Measurements from ENCODE around the gene MAP3K5. TPM values are rescaled to one million over a fixed set of nuclear protein-coding genes. Genes with fewer than 3 reads are reported as not detected.

MAP3K5 gene
- total RNA-seq, 1 donor from 2014 or later = 6.8 TPM

GRCh38 chr6:136729832-136730231, 62.4 kb downstream of the MAP3K5 start:
- H3K9me3 ChIP-seq (ENCODE audit: control insufficient read depth in 3 of 3, low read length in 3 of 3) = no peaks in the 10 kb centered on the region
- no peaks in the 10 kb centered on the region for H3K27me3 ChIP-seq (ENCODE audit: control insufficient read depth in 3 of 3, insufficient read depth in 3 of 3, low read length in 3 of 3)
- H3K9ac ChIP-seq (ENCODE audit: low read depth in 1 of 3, low read length in 3 of 3) = no peak overlapping the region
- no peaks in the 10 kb centered on the region for H3K4me1 ChIP-seq (ENCODE audit: control insufficient read depth in 3 of 3, insufficient read depth in 3 of 3, low read length in 3 of 3)
- no peak overlapping the region for H3K4me3 ChIP-seq (ENCODE audit: low read length in 3 of 3)
- no peak overlapping the region for H3K27ac ChIP-seq (ENCODE audit: low read depth, low read length)
- no peaks in the 10 kb centered on the region for H3K36me3 ChIP-seq (ENCODE audit: control insufficient read depth in 3 of 3, insufficient read depth in 3 of 3, low read length in 3 of 3)

- Histone ChIP-seq H3K4me1 (ENCODE audit: control insufficient read depth in 3 of 3, insufficient read depth in 3 of 3, low read length in 3 of 3) (no peaks in the 10 kb centered on the region), H3K9me3 (ENCODE audit: control insufficient read depth in 3 of 3, low read length in 3 of 3) (no peaks in the 10 kb centered on the region), H3K9ac (ENCODE audit: low read depth in 1 of 3, low read length in 3 of 3) (no peak overlapping the region), H3K4me3 (ENCODE audit: low read length in 3 of 3) (no peak overlapping the region), H3K27me3 (ENCODE audit: control insufficient read depth in 3 of 3, insufficient read depth in 3 of 3, low read length in 3 of 3) (no peaks in the 10 kb centered on the region), H3K36me3 (ENCODE audit: control insufficient read depth in 3 of 3, insufficient read depth in 3 of 3, low read length in 3 of 3) (no peaks in the 10 kb centered on the region), H3K27ac (ENCODE audit: low read depth, low read length) (no peak overlapping the region)
Measured at GRCh38 chr6:136728976-136729515, 63.2 kb downstream of the MAP3K5 start.

DNA sequence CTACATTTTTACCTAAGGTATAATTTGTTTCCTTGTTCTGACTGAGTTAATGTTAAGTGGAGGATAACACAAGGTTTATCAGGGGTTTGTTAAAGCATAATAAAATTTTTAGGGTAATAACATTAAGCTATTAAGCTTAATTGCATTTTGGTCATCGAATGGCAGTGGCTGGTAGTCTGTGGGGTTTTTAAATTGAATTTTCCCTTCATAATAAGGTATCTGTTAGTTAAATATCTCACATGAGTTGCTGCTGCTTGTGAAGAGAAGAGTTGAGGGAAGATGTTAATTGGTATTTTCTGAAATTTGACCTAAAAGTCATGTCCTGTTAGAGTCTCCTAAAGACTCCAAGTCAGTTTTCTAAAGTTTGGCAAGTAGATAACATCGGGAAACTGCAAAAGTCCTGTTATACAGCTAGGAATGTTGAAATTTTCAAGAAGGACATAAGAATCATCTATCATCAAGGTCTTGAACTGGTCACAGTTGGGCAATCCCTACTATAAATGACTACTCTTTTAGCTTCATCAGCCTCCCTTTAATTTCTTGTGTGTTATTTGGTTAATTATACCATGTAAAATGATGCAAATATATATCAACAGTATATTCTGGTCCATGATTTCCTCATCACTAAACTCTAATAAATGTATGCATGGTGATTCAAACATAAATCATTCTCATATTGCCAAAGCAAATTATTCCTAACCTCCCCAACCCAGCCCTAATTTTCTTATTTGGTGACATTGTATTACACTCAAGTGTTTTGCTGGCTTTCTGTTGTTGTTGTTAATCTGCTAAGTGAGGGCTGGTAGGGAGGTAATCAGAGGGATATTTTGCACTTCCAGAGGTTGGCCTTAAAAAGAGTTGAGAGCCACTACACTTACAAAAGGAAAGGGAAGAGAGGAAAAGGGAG, 64.0 kb downstream of the MAP3K5 start:
- no peaks in the 10 kb centered on the region for H3K27me3 ChIP-seq (ENCODE audit: control insufficient read depth in 3 of 3, insufficient read depth in 3 of 3, low read length in 3 of 3)
- no peak overlapping the region for H3K9ac ChIP-seq (ENCODE audit: low read depth in 1 of 3, low read length in 3 of 3)
- no peaks in the 10 kb centered on the region for H3K36me3 ChIP-seq (ENCODE audit: control insufficient read depth in 3 of 3, insufficient read depth in 3 of 3, low read length in 3 of 3)
- H3K27ac ChIP-seq (ENCODE audit: low read depth, low read length) = no peak overlapping the region
- no peak overlapping the region for H3K4me3 ChIP-seq (ENCODE audit: low read length in 3 of 3)
- no peaks in the 10 kb centered on the region for H3K4me1 ChIP-seq (ENCODE audit: control insufficient read depth in 3 of 3, insufficient read depth in 3 of 3, low read length in 3 of 3)
- no peaks in the 10 kb centered on the region for H3K9me3 ChIP-seq (ENCODE audit: control insufficient read depth in 3 of 3, low read length in 3 of 3)

GRCh38 chr6:136726837-136727557, 65.3 kb downstream of the MAP3K5 start:
- Histone ChIP-seq H3K4me1 (ENCODE audit: control insufficient read depth in 3 of 3, insufficient read depth in 3 of 3, low read length in 3 of 3) (no peaks in the 10 kb centered on the region), H3K4me3 (ENCODE audit: low read length in 3 of 3) (no peak overlapping the region)

DNA sequence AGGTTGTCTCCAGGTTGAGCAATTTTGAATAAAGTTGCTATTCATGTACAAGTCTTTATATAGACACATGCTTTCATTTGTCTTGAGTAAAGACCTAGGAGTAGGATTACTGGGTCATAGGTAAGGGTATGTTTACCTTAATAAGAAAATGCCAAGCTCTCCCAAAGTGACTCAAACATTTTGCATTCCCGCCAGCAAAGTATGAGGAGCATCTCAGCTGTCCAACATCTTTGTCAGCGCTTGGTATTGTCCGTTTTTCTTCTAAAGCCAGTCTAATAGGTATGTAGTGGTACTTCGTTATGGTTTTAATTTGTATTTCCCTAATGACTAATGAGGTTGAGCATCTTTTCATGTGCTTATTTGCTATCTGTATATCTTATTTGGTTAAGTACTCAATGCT, 67.2 kb downstream of the MAP3K5 start:
- no peak overlapping the region for H3K9ac ChIP-seq (ENCODE audit: low read depth in 1 of 3, low read length in 3 of 3)
- no peaks in the 10 kb centered on the region for H3K9me3 ChIP-seq (ENCODE audit: control insufficient read depth in 3 of 3, low read length in 3 of 3)
- no peak overlapping the region for H3K27ac ChIP-seq (ENCODE audit: low read depth, low read length)
- no peaks in the 10 kb centered on the region for H3K27me3 ChIP-seq (ENCODE audit: control insufficient read depth in 3 of 3, insufficient read depth in 3 of 3, low read length in 3 of 3)
- H3K36me3 ChIP-seq (ENCODE audit: control insufficient read depth in 3 of 3, insufficient read depth in 3 of 3, low read length in 3 of 3) = no peaks in the 10 kb centered on the region
- H3K4me3 ChIP-seq (ENCODE audit: low read length in 3 of 3) = no peak overlapping the region
- no peaks in the 10 kb centered on the region for H3K4me1 ChIP-seq (ENCODE audit: control insufficient read depth in 3 of 3, insufficient read depth in 3 of 3, low read length in 3 of 3)

More at GRCh38 chr6:136726837-136727557, 65.3 kb downstream of the MAP3K5 start:
- no peaks in the 10 kb centered on the region for H3K9me3 ChIP-seq (ENCODE audit: control insufficient read depth in 3 of 3, low read length in 3 of 3)
- H3K27ac ChIP-seq (ENCODE audit: low read depth, low read length) = no peak overlapping the region
- no peaks in the 10 kb centered on the region for H3K36me3 ChIP-seq (ENCODE audit: control insufficient read depth in 3 of 3, insufficient read depth in 3 of 3, low read length in 3 of 3)
- H3K27me3 ChIP-seq (ENCODE audit: control insufficient read depth in 3 of 3, insufficient read depth in 3 of 3, low read length in 3 of 3) = no peaks in the 10 kb centered on the region
- H3K9ac ChIP-seq (ENCODE audit: low read depth in 1 of 3, low read length in 3 of 3) = no peak overlapping the region

GRCh38 chr6:136723780-136724179, 68.5 kb downstream of the MAP3K5 start:
- H3K4me1 ChIP-seq (ENCODE audit: control insufficient read depth in 3 of 3, insufficient read depth in 3 of 3, low read length in 3 of 3) = no peaks in the 10 kb centered on the region
- no peak overlapping the region for H3K4me3 ChIP-seq (ENCODE audit: low read length in 3 of 3)
- H3K27me3 ChIP-seq (ENCODE audit: control insufficient read depth in 3 of 3, insufficient read depth in 3 of 3, low read length in 3 of 3) = no peaks in the 10 kb centered on the region
- H3K36me3 ChIP-seq (ENCODE audit: control insufficient read depth in 3 of 3, insufficient read depth in 3 of 3, low read length in 3 of 3) = no peaks in the 10 kb centered on the region
- H3K9me3 ChIP-seq (ENCODE audit: control insufficient read depth in 3 of 3, low read length in 3 of 3) = no peaks in the 10 kb centered on the region
- H3K27ac ChIP-seq (ENCODE audit: low read depth, low read length) = no peak overlapping the region
- no peak overlapping the region for H3K9ac ChIP-seq (ENCODE audit: low read depth in 1 of 3, low read length in 3 of 3)

DNA sequence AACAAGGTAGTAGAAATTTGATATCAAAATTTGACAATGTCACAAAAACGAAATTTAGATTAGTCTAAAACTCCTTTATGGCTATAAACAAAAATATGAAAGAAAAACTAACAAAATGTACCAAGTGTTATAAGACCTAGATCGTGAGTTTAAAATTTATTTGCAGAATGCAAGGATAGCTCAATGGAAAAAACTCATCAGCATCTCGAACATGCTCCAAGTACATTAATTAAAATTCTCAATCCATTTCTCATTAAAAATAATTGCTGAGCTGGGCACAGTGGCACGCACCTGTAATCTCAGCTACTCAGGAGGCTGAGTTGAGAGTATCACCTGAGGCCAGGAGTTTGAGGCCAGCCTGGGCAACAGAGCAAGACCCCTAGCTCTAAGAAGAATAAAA, 70.8 kb downstream of the MAP3K5 start:
- Histone ChIP-seq H3K4me3 (ENCODE audit: low read length in 3 of 3) (no peak overlapping the region), H3K9ac (ENCODE audit: low read depth in 1 of 3, low read length in 3 of 3) (no peak overlapping the region), H3K9me3 (ENCODE audit: control insufficient read depth in 3 of 3, low read length in 3 of 3) (no peaks in the 10 kb centered on the region), H3K27ac (ENCODE audit: low read depth, low read length) (no peak overlapping the region), H3K4me1 (ENCODE audit: control insufficient read depth in 3 of 3, insufficient read depth in 3 of 3, low read length in 3 of 3) (peaks cover 0 to 5% (median 2%) of the 10 kb centered on the region in 3 donors), H3K36me3 (ENCODE audit: control insufficient read depth in 3 of 3, insufficient read depth in 3 of 3, low read length in 3 of 3) (no peaks in the 10 kb centered on the region), H3K27me3 (ENCODE audit: control insufficient read depth in 3 of 3, insufficient read depth in 3 of 3, low read length in 3 of 3) (no peaks in the 10 kb centered on the region)

GRCh38 chr6:136720045-136720770, 72.1 kb downstream of the MAP3K5 start:
- no peaks in the 10 kb centered on the region for H3K36me3 ChIP-seq (ENCODE audit: control insufficient read depth in 3 of 3, insufficient read depth in 3 of 3, low read length in 3 of 3)
- H3K9me3 ChIP-seq (ENCODE audit: control insufficient read depth in 3 of 3, low read length in 3 of 3) = no peaks in the 10 kb centered on the region
- H3K4me1 ChIP-seq (ENCODE audit: control insufficient read depth in 3 of 3, insufficient read depth in 3 of 3, low read length in 3 of 3) = peaks cover 0 to 5% (median 2%) of the 10 kb centered on the region in 3 donors
- H3K9ac ChIP-seq (ENCODE audit: low read depth in 1 of 3, low read length in 3 of 3) = no peak overlapping the region
- H3K27me3 ChIP-seq (ENCODE audit: control insufficient read depth in 3 of 3, insufficient read depth in 3 of 3, low read length in 3 of 3) = no peaks in the 10 kb centered on the region
- no peak overlapping the region for H3K27ac ChIP-seq (ENCODE audit: low read depth, low read length)
- no peak overlapping the region for H3K4me3 ChIP-seq (ENCODE audit: low read length in 3 of 3)

DNA sequence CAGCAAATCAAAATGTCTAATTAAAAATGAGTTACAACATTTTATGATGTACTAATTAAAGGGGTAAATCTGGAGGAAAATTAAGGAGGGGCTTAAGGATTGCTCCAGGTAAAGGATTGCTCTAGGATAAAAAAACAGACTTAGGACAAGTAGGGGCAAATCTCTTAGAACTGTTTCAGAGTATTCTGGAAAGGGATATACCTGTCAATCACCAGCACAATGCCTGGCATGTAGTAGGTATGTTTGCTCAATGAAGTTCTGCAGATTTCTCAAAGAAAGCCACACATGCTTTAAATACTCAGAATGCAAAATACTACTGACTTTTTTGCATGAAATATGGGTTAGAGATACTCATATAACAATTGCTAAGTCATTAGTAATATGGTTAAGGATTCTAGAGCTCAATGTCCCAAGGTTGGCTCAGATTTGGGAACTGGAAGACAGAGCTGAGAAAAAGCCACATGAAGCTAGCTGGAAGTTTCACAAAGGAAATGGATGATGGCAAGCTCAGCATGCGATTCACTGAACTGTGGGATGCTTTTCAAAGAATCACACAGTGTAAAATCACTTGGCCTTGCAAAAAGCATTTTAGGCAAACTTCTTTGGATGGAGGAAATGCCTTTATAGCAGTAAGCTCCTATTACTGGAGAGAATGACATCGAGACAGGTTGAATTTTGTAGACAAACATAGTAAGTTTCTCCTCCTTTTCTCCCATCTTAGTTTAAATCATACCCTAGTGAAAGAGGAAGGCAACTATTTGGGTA, 72.8 kb downstream of the MAP3K5 start:
- no peak overlapping the region for H3K9ac ChIP-seq (ENCODE audit: low read depth in 1 of 3, low read length in 3 of 3)
- H3K27me3 ChIP-seq (ENCODE audit: control insufficient read depth in 3 of 3, insufficient read depth in 3 of 3, low read length in 3 of 3) = no peaks in the 10 kb centered on the region
- no peak overlapping the region for H3K27ac ChIP-seq (ENCODE audit: low read depth, low read length)
- no peak overlapping the region for H3K4me3 ChIP-seq (ENCODE audit: low read length in 3 of 3)
- H3K9me3 ChIP-seq (ENCODE audit: control insufficient read depth in 3 of 3, low read length in 3 of 3) = no peaks in the 10 kb centered on the region
- no peaks in the 10 kb centered on the region for H3K36me3 ChIP-seq (ENCODE audit: control insufficient read depth in 3 of 3, insufficient read depth in 3 of 3, low read length in 3 of 3)
- peaks cover 0 to 5% (median 2%) of the 10 kb centered on the region in 3 donors for H3K4me1 ChIP-seq (ENCODE audit: control insufficient read depth in 3 of 3, insufficient read depth in 3 of 3, low read length in 3 of 3)
